ENCODE results near the gene STIM1.
"Not testable (repeated sequence)": the region's sequence is repeated elsewhere in the genome, so short reads cannot be mapped to it uniquely, and the experiment has no call there.

The STIM1 gene

DNA sequence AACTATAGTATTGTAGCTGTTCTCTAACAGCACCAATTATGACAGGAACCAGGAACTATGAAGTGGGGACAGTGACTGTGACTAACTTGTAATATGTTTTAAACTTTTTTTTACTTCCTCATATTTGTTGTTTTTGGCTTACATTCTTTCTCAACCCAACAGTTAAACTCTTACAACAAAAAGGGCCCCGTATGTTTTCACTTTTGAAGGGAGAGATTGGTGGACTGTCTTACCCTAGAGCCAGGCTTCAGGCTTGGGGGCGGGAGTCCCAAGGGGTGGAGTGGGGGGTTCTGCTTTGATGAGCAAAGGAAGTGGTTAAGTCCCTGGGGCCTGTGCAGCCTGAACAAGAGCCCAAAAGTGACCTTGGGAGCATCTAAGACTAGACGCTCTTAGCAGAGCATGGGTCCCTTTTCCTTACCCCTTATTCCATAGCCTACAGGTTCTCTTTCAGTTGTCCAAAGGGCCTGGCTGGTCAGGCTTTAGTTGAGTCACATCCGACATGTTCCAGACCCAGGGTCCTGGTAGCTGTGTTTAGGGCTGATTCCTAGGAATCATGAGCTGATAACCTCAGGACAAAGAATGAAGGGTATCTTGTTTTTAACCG lies 38.8 kb downstream of the STIM1 start:
- Mint-ChIP-seq H3K36me3 (ENCODE audit: low read depth) (no peaks in the 10 kb centered on the region), H3K4me3 (no peak overlapping the region), H3K27me3 (ENCODE audit: low read depth) (no peaks in the 10 kb centered on the region), H3K9me3 (peaks cover 2% of the 10 kb centered on the region), H3K27ac (peak overlapping the region in 1 of 3 experiments; percentile 54), H3K4me1 (no peaks in the 10 kb centered on the region)
- TF ChIP-seq, protein P1, sequence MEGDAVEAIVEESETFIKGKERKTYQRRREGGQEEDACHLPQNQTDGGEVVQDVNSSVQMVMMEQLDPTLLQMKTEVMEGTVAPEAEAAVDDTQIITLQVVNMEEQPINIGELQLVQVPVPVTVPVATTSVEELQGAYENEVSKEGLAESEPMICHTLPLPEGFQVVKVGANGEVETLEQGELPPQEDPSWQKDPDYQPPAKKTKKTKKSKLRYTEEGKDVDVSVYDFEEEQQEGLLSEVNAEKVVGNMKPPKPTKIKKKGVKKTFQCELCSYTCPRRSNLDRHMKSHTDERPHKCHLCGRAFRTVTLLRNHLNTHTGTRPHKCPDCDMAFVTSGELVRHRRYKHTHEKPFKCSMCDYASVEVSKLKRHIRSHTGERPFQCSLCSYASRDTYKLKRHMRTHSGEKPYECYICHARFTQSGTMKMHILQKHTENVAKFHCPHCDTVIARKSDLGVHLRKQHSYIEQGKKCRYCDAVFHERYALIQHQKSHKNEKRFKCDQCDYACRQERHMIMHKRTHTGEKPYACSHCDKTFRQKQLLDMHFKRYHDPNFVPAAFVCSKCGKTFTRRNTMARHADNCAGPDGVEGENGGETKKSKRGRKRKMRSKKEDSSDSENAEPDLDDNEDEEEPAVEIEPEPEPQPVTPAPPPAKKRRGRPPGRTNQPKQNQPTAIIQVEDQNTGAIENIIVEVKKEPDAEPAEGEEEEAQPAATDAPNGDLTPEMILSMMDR (IDR thresholded peaks at IDR 0.05; ENCODE audit: unreplicated experiment in 3 of 3) = no peak

DNA sequence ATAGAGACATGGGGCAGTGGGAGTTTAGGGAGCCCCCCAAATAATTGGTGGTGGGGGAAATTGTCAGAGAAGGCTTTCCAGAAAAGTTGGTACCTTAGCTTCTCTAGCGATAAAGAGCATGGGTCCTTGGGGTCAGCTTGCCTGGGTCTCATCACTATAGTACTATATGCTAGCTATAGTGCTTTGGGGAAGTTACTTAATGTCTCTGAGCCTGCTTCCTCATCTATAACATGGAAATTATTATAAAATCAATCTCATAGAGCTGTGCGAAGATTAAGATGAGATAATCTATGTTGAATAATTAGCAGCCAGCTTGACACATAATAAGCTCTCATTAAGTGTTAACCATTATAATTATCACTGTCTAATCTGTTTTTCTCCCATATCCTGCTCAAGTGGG lies 41.2 kb downstream of the STIM1 start:
- H3K27ac Mint-ChIP-seq = no peak overlapping the region
- no peaks in the 10 kb centered on the region for H3K27me3 Mint-ChIP-seq (ENCODE audit: low read depth)
- no peaks in the 10 kb centered on the region for H3K36me3 Mint-ChIP-seq (ENCODE audit: low read depth)
- no peaks in the 10 kb centered on the region for H3K4me1 Mint-ChIP-seq
- H3K9me3 Mint-ChIP-seq = peaks cover 2% of the 10 kb centered on the region
- TF ChIP-seq, protein P1 (IDR thresholded peaks at IDR 0.05; ENCODE audit: unreplicated experiment in 3 of 3) = no peak
- no peak overlapping the region for H3K4me3 Mint-ChIP-seq

DNA sequence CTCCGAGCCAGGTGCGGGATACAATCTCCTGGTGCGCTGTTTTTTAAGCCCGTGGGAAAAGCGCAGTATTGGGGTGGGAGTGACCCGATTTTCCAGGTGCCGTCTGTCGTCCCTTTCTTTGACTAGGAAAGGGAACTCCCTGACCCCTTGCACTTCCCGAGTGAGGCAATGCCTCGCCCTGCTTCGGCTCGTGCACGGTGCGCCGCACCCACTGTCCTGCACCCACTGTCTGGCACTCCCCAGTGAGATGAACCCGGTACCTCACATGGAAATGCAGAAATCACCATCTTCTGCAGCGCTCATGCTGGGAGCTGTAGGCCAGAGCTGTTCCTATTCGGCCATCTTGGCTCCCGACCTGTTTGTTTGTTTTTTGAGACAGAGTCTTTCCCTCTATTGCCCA lies 44.8 kb downstream of the STIM1 start:
- H3K9me3 Mint-ChIP-seq; H3K4me3 Mint-ChIP-seq; H3K27me3 Mint-ChIP-seq (ENCODE audit: low read depth); H3K36me3 Mint-ChIP-seq (ENCODE audit: low read depth); H3K27ac Mint-ChIP-seq: not testable (repeated sequence)
- peaks cover 10% of the 10 kb centered on the region for H3K4me1 Mint-ChIP-seq

DNA sequence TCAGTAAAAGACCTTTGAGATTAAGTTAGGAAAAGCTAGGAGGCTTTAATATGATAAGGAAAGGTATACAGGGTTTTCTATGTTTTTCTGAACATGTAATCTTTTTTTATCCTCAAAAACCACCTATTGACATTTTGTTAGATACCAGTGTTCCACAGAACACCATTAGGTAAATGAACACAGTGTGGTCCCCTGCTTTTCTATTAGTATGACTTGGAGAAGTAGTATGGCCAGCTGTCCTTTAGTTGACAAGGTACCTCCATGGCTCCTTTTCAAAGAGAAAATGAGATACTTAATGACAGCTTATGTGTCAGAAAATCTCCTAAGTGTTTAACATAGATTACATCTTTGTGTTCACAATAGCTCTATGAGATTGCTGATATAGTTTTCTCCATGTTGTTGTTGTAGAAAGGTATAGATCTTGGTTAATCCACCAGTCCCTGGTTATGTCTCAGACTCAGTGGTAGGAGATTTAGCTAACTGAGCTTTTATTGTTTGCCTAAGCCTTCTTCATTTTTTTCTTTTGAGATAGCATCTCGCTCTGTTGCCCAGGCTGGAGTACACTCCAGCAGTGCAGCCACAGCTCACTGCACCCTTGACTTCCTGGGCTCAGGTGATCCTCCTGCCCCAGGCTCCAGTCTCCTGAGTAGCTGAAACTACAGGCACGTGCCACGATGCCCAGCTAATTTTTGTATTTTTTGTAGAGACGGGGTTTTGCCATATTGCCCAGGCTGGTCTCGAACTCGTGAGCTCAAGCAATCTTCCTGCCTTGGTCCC lies 46.0 kb downstream of the STIM1 start:
- Mint-ChIP-seq H3K36me3 (ENCODE audit: low read depth) (no peaks in the 10 kb centered on the region), H3K4me3 (no peak overlapping the region), H3K4me1 (peaks cover 18% of the 10 kb centered on the region), H3K9me3 (peaks cover under 1% of the 10 kb centered on the region), H3K27ac (no peak overlapping the region), H3K27me3 (ENCODE audit: low read depth) (no peaks in the 10 kb centered on the region)
- TF ChIP-seq, protein P1 (IDR thresholded peaks at IDR 0.05; ENCODE audit: unreplicated experiment in 3 of 3) = no peak

DNA sequence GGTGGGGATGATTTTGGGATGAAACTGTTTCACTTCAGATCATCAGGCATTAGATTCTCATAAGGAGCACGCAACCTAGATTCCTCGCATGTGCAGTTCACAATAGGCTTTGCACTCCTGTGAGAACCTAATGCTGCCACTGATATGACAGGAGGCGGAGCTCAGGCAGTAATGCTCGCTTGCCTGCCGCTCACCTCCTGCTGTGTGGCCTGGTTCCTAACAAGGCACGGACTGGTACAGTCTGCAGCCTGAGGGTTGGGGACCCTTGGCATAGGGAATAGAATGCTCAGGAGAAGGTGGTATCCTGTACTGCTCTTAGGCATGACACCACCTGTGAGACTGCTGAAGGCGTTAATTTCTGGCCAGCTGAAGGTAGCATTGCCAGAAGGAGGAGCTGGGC lies 47.0 kb downstream of the STIM1 start:
- no peak overlapping the region for H3K4me3 Mint-ChIP-seq
- peaks cover 18% of the 10 kb centered on the region for H3K4me1 Mint-ChIP-seq
- TF ChIP-seq, protein P1 (IDR thresholded peaks at IDR 0.05; ENCODE audit: unreplicated experiment in 3 of 3) = no peak
- no peaks in the 10 kb centered on the region for H3K9me3 Mint-ChIP-seq
- H3K36me3 Mint-ChIP-seq (ENCODE audit: low read depth) = no peaks in the 10 kb centered on the region
- H3K27me3 Mint-ChIP-seq (ENCODE audit: low read depth) = no peaks in the 10 kb centered on the region
- no peak overlapping the region for H3K27ac Mint-ChIP-seq

DNA sequence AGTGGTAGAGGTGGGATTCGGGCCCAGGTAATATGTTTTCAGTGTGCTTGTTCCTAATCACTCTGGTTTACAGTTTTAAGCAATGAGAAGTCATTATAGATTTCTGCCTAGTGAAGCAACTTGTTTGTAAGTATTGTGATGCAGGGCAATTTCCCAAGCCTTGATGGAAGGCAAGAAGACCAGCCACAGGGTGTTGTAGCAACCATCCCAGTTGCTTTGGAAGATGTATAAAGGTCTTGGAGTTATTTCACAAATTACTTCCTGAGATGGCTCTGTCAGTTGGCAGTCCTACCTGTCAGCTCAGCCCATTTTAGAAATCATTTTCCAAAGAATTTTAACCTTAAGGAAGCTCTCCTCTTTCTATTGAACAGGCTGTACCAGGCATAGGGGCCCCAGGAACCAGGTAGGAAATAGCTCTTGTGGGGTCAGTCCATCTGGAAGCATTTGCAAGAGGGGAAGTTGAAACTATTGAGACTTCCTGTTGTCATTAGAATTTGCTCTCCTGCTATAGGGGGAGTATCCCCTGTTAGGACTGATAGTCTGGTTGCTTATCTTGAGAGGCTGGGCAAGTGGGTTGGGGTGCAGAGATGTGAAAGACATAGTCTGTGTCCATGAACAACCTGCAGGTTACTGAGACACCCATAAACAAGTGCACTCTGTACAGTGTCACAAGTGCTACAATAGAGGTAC lies 47.9 kb downstream of the STIM1 start:
- H3K4me3 Mint-ChIP-seq = no peak overlapping the region
- no peak overlapping the region for H3K27ac Mint-ChIP-seq
- TF ChIP-seq, protein P1 (IDR thresholded peaks at IDR 0.05; ENCODE audit: unreplicated experiment in 3 of 3) = no peak
- H3K36me3 Mint-ChIP-seq (ENCODE audit: low read depth) = no peaks in the 10 kb centered on the region
- H3K9me3 Mint-ChIP-seq = no peaks in the 10 kb centered on the region
- no peaks in the 10 kb centered on the region for H3K27me3 Mint-ChIP-seq (ENCODE audit: low read depth)
- H3K4me1 Mint-ChIP-seq = peaks cover 18% of the 10 kb centered on the region

Measured in nephron (organoid).